ENCODE results near the gene GALP. TPM values are rescaled to one million over a fixed set of nuclear protein-coding genes. Genes with fewer than 3 reads are reported as not detected.
"Not testable (repeated sequence)": the region's sequence is repeated elsewhere in the genome, so short reads cannot be mapped to it uniquely, and the experiment has no call there.

The GALP gene
- total RNA-seq, 1 experiment from 2014 or later, result not detected

DNA sequence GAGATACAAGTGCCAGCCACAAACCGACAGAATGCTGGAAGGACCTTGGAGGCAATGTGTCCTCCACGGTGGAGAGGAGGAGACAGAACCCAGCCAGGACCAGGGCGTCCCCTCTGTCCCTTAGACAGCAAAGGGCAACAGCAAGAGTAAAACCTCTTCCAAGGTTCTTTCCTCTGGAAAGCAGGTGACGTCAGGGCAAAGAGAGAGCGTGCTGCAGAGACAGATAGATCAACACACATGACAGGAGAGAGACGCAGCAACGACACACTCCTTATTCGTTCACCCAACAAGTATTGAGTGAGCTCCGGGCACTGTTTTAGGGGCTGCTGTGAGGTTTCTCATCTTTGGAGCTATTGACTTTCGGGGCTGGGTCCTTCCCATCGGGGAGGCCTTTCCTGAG is 1.3 kb upstream of the GALP start:
- Mint-ChIP-seq H3K4me1 (peaks cover 4 to 13% of the 10 kb centered on the region in 2 experiments; a peak in 3 of 4 replicates), H3K36me3 (ENCODE audit: insufficient read depth in 1 of 3, low read depth in 3 of 3) (no peaks in the 10 kb centered on the region)

DNA sequence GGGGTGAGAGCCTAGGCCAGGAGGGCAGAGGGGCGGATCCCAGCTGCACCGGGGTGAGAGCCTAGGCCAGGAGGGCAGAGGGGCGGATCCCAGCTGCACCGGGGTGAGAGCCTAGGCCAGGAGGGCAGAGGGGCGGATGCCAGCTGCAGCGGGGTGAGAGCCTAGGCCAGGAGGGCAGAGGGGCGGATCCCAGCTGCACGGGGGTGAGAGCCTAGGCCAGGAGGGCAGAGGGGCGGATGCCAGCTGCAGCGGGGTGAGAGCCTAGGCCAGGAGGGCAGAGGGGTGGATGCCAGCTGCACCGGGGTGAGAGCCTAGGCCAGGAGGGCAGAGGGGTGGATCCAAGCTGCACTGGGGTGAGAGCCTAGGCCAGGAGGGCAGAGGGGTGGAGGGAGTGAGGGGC is 502 bp downstream of the GALP start:
- H3K4me1 Mint-ChIP-seq, result peaks cover 4 to 13% of the 10 kb centered on the region in 2 experiments; a peak in 3 of 4 replicates
- not testable (repeated sequence) for H3K27me3 Mint-ChIP-seq (ENCODE audit: low read depth); H4K5ac ChIP-seq (ENCODE audit: insufficient read length, low read depth, low read length); H3K4ac ChIP-seq (ENCODE audit: low read depth, low read length); H4K8ac ChIP-seq (replicated peaks; ENCODE audit: insufficient read length, low read depth, low read length); H2BK5ac ChIP-seq (ENCODE audit: insufficient read length, low read length); H3K9me3 Mint-ChIP-seq; H2AFZ ChIP-seq (ENCODE audit: low read length); H3K14ac ChIP-seq (ENCODE audit: insufficient read depth, low read length); H3K4me2 ChIP-seq (ENCODE audit: insufficient read depth, insufficient read length, low read length); H3K9me3 ChIP-seq (ENCODE audit: control insufficient read depth, low read depth, low read length); H2BK120ac ChIP-seq (ENCODE audit: low read depth, low read length, poor library complexity, severe bottlenecking); H3K79me1 ChIP-seq (ENCODE audit: insufficient read depth, low read depth, low read length, poor library complexity, severe bottlenecking); H3T11ph ChIP-seq (ENCODE audit: low read length); H3K4me1 ChIP-seq (ENCODE audit: insufficient read depth, low read length); H3K27me3 ChIP-seq (ENCODE audit: insufficient read depth, low read length); H2BK12ac ChIP-seq (ENCODE audit: insufficient read length, low read depth, low read length); H3K79me2 ChIP-seq (ENCODE audit: insufficient read depth, low read length); H3K27ac ChIP-seq (ENCODE audit: insufficient read length, low read depth, low read length); H3K23me2 ChIP-seq (ENCODE audit: insufficient read length, low read depth, low read length, poor library complexity, severe bottlenecking); H2BK20ac ChIP-seq (ENCODE audit: low read depth, low read length, poor library complexity, severe bottlenecking); H3K23ac ChIP-seq (ENCODE audit: insufficient read length, low read depth, low read length); DNase-seq; H3K9ac ChIP-seq (ENCODE audit: extremely low read depth, insufficient read length, low read length); H3K18ac ChIP-seq (ENCODE audit: insufficient read length, low read depth, low read length); H2BK15ac ChIP-seq (ENCODE audit: low read depth, low read length); H3K27ac Mint-ChIP-seq; H4K20me1 ChIP-seq (ENCODE audit: control insufficient read depth, insufficient read depth, insufficient read length); H4K91ac ChIP-seq (ENCODE audit: insufficient read length, low read depth, low read length); H3K36me3 Mint-ChIP-seq (ENCODE audit: insufficient read depth in 1 of 3, low read depth in 3 of 3); H3K56ac ChIP-seq (ENCODE audit: insufficient read length, low read depth, low read length); H2AK5ac ChIP-seq (ENCODE audit: insufficient read length, low read length); H3K4me3 Mint-ChIP-seq
- WGBS (ENCODE audit: extremely low coverage, insufficient read length, low lambda C conversion rate), result no CpG with 5 or more reads among the region's 11 CpGs

More for the DNA sequence above, 1.3 kb upstream of the GALP start:
- no peaks in the 10 kb centered on the region for H3K79me2 ChIP-seq (ENCODE audit: insufficient read depth, low read length)
- Mint-ChIP-seq H3K9me3 (peaks cover 0 to 4% of the 10 kb centered on the region in 2 experiments; a peak in 1 of 5 replicates), H3K27me3 (ENCODE audit: low read depth) (peaks cover 11% of the 10 kb centered on the region), H3K4me3 (no peak overlapping the region), H3K27ac (no peak overlapping the region)
- no peak overlapping the region for H2BK20ac ChIP-seq (ENCODE audit: low read depth, low read length, poor library complexity, severe bottlenecking)
- no peak overlapping the region for H4K91ac ChIP-seq (ENCODE audit: insufficient read length, low read depth, low read length)
- H2BK120ac ChIP-seq (ENCODE audit: low read depth, low read length, poor library complexity, severe bottlenecking), result no peak overlapping the region
- H3K23me2 ChIP-seq (ENCODE audit: insufficient read length, low read depth, low read length, poor library complexity, severe bottlenecking), result peaks cover 3% of the 10 kb centered on the region
- no peak overlapping the region for H3K4ac ChIP-seq (ENCODE audit: low read depth, low read length)
- H3K4me2 ChIP-seq (ENCODE audit: insufficient read depth, insufficient read length, low read length), result no peak overlapping the region
- H3K18ac ChIP-seq (ENCODE audit: insufficient read length, low read depth, low read length), result no peak overlapping the region
- H3K79me1 ChIP-seq (ENCODE audit: insufficient read depth, low read depth, low read length, poor library complexity, severe bottlenecking), result no peaks in the 10 kb centered on the region
- no CpG with 5 or more reads among the region's 11 CpGs for WGBS (ENCODE audit: extremely low coverage, insufficient read length, low lambda C conversion rate)
- H3K14ac ChIP-seq (ENCODE audit: insufficient read depth, low read length), result no peak overlapping the region
- H3K9me3 ChIP-seq (ENCODE audit: control insufficient read depth, low read depth, low read length), result no peaks in the 10 kb centered on the region
- no peak overlapping the region for H3K56ac ChIP-seq (ENCODE audit: insufficient read length, low read depth, low read length)
- DNase-seq, result no peak
- no peak overlapping the region for H2AFZ ChIP-seq (ENCODE audit: low read length)
- H3K4me1 ChIP-seq (ENCODE audit: insufficient read depth, low read length), result no peaks in the 10 kb centered on the region
- no peak overlapping the region for H4K8ac ChIP-seq (replicated peaks; ENCODE audit: insufficient read length, low read depth, low read length)
- no peak overlapping the region for H2AK5ac ChIP-seq (ENCODE audit: insufficient read length, low read length)
- H2BK12ac ChIP-seq (ENCODE audit: insufficient read length, low read depth, low read length), result no peak overlapping the region
- H3K27ac ChIP-seq (ENCODE audit: insufficient read length, low read depth, low read length), result no peak overlapping the region
- H3K27me3 ChIP-seq (ENCODE audit: insufficient read depth, low read length), result no peaks in the 10 kb centered on the region
- no peak overlapping the region for H2BK15ac ChIP-seq (ENCODE audit: low read depth, low read length)
- no peak overlapping the region for H4K5ac ChIP-seq (ENCODE audit: insufficient read length, low read depth, low read length)
- TF ChIP-seq, protein P1, sequence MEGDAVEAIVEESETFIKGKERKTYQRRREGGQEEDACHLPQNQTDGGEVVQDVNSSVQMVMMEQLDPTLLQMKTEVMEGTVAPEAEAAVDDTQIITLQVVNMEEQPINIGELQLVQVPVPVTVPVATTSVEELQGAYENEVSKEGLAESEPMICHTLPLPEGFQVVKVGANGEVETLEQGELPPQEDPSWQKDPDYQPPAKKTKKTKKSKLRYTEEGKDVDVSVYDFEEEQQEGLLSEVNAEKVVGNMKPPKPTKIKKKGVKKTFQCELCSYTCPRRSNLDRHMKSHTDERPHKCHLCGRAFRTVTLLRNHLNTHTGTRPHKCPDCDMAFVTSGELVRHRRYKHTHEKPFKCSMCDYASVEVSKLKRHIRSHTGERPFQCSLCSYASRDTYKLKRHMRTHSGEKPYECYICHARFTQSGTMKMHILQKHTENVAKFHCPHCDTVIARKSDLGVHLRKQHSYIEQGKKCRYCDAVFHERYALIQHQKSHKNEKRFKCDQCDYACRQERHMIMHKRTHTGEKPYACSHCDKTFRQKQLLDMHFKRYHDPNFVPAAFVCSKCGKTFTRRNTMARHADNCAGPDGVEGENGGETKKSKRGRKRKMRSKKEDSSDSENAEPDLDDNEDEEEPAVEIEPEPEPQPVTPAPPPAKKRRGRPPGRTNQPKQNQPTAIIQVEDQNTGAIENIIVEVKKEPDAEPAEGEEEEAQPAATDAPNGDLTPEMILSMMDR (conservative IDR thresholded peaks at IDR 0.05), result no peak
- H4K20me1 ChIP-seq (ENCODE audit: control insufficient read depth, insufficient read depth, insufficient read length), result no peaks in the 10 kb centered on the region
- H2BK5ac ChIP-seq (ENCODE audit: insufficient read length, low read length), result no peak overlapping the region
- H3K23ac ChIP-seq (ENCODE audit: insufficient read length, low read depth, low read length), result no peak overlapping the region
- no peak overlapping the region for H3K9ac ChIP-seq (ENCODE audit: extremely low read depth, insufficient read length, low read length)
- H3T11ph ChIP-seq (ENCODE audit: low read length), result no peak overlapping the region

All from H9 (cell line).